ENCODE results near the gene TFEB. TPM values are rescaled to one million over a fixed set of nuclear protein-coding genes. Genes with fewer than 3 reads are reported as not detected.
A peak's percentile ranks its signal among the peaks of the same experiment; 100 is the strongest.

The TFEB gene
- total and polyA plus RNA-seq, 2 donors (not counting 3 experiments of a cell fraction or from before 2014, with no cell fraction given), result 4.9 to 6.6 TPM

GRCh38 chr6:41638935-41639808 lies 96.2 kb downstream of the TFEB start:
- POLR2A ChIA-PET, result no interaction called here
- H2AFZ ChIP-seq (ENCODE audit: low read depth, low read length), result peak overlapping the region; percentile 69

More at GRCh38 chr6:41638935-41639808, 96.2 kb downstream of the TFEB start:
- no peak for DNase-seq (ENCODE audit: low read depth, low spot score)
- dilution Hi-C loops (cut with MboI; ENCODE audit: extremely low pct_ligation_motif_present, low sequenced_read_pairs), result no loop called here
- CTCF ChIA-PET, result interaction anchor here (1.0 to 2.4 kb wide), 5 partner anchors 14 to 44 kb away, joined by 3 to 7 read pairs (median 3); no protein-coding TSS in a partner anchor
- Histone ChIP-seq H3K4me1 (ENCODE audit: control insufficient read depth, extremely low read depth, insufficient read depth, low read length) (peaks cover 33% of the 10 kb centered on the region), H3K27ac (ENCODE audit: insufficient read depth, low read depth, low read length) (no peak overlapping the region), H3K4me2 (ENCODE audit: insufficient read depth, low read length) (peak overlapping the region; percentile 59), H3K9me1 (replicated peaks; ENCODE audit: control insufficient read depth, extremely low read depth, insufficient read depth, low read length) (no peaks in the 10 kb centered on the region), H3K27me3 (ENCODE audit: control insufficient read depth in 2 of 2, insufficient read depth in 2 of 2, low read length in 2 of 2) (no peaks in the 10 kb centered on the region), H3K9me3 (replicated peaks; ENCODE audit: control insufficient read depth, insufficient read depth, low read length) (no peaks in the 10 kb centered on the region), H3K79me2 (ENCODE audit: control insufficient read depth, insufficient read depth, low read length) (no peaks in the 10 kb centered on the region), H3K36me3 (ENCODE audit: control insufficient read depth in 2 of 2, extremely low read depth in 1 of 2, insufficient read depth in 2 of 2, low read length in 2 of 2) (no peaks in the 10 kb centered on the region), H4K20me1 (replicated peaks; ENCODE audit: control insufficient read depth, extremely low read depth, insufficient read depth, low read length) (no peaks in the 10 kb centered on the region), H3K4me3 (replicated peaks in 1 of 3; ENCODE audit: insufficient read depth in 1 of 3, low read depth in 1 of 3, low read length in 3 of 3) (peak overlapping the region; percentile 27 to 66 (median 40)), H3K9ac (replicated peaks; ENCODE audit: extremely low read depth, insufficient read depth, low read length) (no peak overlapping the region)
- BruUV-seq (replicated peaks), result no TSS peak
- peak; percentile 50 for FAIRE-seq
- TF ChIP-seq POLR2A (IDR thresholded peaks at IDR 0.05; ENCODE audit: low read depth, low read length) (peak; percentile 29), GATA2 (IDR thresholded peaks at IDR 0.05; ENCODE audit: insufficient read depth, insufficient read length, low read depth, low read length) (no peak), MAX (IDR thresholded peaks at IDR 0.05; ENCODE audit: insufficient read depth, insufficient read length) (no peak), POLR2AphosphoS5 (IDR thresholded peaks at IDR 0.05; ENCODE audit: insufficient read depth, low read depth, low read length) (no peak), FOS (IDR thresholded peaks at IDR 0.05; ENCODE audit: borderline replicate concordance, insufficient read depth, low read length) (no peak)
- intact Hi-C loops (cut with micrococcal nuclease), result loop anchor here (1.0 to 2.0 kb wide), 2 partner anchors 16 to 36 kb away; no protein-coding TSS in a partner anchor

Data from endothelial cell of umbilical vein (primary cell).